RPMI7951 (cell line): ENCODE results near the gene TRIAP1. TPM values are rescaled to one million over a fixed set of nuclear protein-coding genes. Genes with fewer than 3 reads are reported as not detected.

ENCODE experiments used
- DNase-seq: peaks from one replicate; pipeline ENCODE4 v3.0.0-alpha.2; 2012; ENCODE audit warnings: low read depth
- total RNA-seq: library from RNA; depleted of rRNA; stranded (reverse); fragments of >200 nt; shearing (Covaris generic); gene quantifications from 2 replicates; pipeline ENCODE4 v1.2.3, GENCODE V29; 2014

TRIAP1 gene
- total RNA-seq, 1 experiment from 2014 or later: 26.9 TPM

GRCh38 chr12:120429368-120429767 is 16.8 kb downstream of the TRIAP1 start:
- DNase-seq: no peak

DNA sequence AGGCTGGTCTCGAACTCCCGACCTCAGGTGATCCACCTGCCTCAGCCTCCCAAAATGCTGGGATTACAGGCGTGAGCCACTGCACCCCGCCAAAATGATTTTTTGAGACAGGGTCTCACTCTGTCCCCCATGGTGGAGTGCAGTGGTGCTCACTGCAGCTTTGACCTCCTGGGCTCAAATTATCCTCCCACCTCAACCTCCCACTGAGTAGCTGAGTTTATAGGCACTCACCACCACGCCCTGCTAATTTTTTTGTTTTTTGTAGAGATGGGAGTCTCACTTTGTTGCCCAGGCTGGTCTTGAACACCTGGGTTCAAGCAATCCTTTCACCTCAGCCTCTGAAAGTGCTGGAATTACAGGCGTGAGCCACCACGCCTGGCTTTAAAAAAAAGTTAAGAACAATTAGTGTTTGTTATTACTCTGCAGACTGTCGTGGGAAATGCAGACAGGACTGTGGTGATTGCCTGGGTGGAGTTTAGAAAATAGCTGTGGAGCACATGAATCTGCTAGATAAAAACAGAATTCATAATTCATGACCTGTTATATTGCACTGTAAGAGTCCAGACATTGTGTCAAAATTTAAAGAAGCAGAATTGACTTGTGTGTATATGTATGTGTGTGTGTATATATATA is 17.5 kb downstream of the TRIAP1 start:
- no peak for DNase-seq

- DNase-seq: no peak
Observed at GRCh38 chr12:120425797-120426196, 20.4 kb downstream of the TRIAP1 start.

DNA sequence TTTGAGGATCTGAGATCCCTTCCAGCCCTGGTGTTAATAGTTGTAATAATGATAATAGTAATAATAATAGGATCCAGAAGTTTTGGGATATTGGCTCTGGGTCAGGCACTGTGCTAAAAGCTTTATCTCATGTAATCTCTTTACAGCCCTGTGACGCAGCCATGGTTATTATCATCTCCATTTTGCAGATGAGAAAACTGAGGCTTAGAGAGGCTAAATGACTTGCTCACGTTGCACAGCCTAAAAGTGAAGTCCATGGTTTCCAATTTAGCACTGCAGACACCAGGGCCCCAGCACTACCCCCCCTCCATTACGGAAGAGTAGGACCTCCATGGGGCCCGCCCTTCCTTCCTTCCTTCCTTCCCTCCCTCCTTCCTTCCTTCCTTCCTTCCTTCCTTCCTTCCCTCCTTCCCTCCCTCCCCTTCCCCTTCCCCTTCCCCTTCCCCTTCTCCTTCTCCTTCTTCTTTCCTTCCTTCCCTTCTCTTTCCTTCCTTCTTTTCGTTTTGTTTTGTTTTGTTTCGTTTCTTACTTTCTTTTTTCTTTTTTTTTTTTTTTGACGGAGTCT is 23.2 kb downstream of the TRIAP1 start:
- DNase-seq: no peak

DNA sequence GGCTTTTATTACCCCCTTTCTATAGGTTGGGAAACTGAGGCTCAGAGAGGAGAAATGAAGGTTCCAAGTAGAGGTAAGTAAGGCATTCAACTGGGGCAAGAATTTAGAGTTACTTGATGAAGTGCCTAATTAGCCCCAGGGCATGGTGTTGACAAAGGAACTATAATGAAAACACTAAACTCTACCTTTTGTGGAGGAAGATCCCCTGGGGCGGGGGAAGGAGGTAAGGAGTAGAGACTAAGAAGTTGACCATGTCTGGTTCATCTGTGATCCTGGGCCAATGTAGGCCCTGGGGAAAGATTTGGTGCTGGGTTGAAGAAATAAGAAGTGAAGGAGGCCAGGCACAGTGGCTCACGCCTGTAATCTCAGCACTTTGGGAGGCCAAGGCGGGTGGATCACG is 24.5 kb downstream of the TRIAP1 start:
- DNase-seq: no peak

GRCh38 chr12:120417917-120418580 is 28.1 kb downstream of the TRIAP1 start:
- no peak for DNase-seq

DNA sequence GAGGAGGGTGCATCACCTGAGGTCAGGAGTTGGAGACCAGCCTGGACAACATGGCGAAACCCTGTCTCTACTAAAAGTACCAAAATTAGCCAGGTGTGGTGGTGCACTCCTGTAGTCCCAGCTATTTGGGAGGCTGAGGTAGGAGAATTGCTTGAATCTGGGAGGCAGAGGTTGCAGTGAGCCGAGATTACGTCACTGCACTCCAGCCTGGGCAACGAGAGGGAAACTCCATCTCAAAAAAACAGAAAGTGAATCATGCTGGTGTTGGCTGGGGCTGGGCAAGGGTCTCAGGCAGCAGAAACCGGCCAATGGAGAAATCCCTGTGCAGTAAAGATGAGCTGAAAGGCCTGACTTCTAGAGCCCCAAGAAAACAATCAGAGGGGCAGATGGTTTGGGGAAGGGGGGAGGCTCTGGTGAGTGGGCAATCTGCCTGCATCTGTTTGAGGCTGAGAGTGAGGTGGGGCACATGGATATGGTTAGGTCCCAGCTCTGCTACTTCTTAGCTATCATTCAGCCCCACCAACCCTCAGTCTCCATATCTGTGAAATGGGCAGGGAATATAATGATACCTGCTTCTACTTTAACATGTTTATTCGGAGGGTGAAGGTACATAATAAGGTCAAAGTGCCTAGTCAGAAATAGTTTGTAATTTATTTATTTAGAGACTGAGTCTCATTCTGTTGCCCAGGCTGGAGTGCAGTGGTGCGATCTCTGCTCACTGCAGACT is 29.5 kb downstream of the TRIAP1 start:
- no peak for DNase-seq

GRCh38 chr12:120413901-120414695 is 32.1 kb downstream of the TRIAP1 start:
- no peak for DNase-seq

GRCh38 chr12:120412421-120412820 is 33.8 kb downstream of the TRIAP1 start:
- DNase-seq: no peak

GRCh38 chr12:120408771-120409170 is 37.4 kb downstream of the TRIAP1 start:
- no peak for DNase-seq

DNA sequence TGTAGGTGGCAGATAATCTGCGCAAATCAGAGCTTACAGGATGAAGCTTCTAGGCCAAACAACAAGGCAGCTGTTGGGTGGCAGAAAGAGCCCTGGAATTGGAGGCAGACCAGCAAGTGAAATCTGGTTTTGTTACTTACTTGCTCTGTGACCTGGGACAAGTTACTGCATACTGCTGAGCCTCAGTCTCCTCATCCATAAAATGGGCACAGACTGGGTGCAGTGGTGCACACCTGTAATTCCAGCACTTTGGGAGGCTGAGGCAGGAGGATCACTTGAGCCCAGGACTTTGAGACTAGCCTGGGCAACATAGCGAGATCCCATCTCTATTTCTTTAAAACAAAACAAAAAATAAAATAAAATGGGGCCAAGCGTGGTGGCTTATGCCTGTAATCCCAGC is 39.6 kb downstream of the TRIAP1 start:
- DNase-seq: no peak

GRCh38 chr12:120406069-120406468 is 40.1 kb downstream of the TRIAP1 start:
- DNase-seq: no peak

DNA sequence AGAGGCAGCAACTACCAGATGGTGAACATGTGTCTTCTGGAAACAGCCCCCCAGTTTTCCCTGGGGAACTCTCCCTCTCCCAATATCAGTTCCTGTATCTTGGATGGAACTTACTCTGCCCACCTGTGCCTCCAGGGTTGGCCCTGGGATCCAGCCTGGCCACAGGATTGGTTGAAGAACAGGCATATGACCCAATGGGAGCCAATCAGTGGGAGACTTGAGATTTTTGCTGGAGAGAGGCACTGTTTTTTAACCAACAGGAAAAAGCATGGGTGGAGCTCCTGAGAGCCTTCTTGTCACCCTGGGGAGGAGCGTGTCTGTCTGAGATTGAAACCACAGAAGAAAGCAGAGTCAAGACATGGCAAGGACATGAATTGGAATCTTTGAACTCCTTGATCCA is 41.9 kb downstream of the TRIAP1 start:
- no peak for DNase-seq

DNA sequence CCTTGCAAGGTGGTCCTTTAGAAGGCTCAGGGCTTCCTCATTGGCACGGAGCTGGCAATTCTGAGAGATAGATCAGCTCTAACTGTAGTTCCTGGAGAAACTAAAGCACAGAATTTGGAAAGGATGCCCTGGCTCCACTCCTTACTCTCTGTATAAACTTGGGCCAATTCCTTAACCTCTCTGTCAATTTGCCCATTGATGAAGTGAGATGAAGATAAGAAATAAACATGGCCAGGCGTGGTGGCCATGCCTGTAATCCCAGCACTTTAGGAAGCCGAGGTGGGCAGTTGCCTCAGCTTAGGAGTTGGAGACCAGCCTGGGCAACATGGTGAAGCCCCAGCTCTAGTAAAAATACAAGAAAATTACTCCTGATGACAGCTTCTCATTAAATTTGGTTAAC is 42.3 kb downstream of the TRIAP1 start:
- no peak for DNase-seq

GRCh38 chr12:120402217-120402616 is 44.0 kb downstream of the TRIAP1 start:
- no peak for DNase-seq

- peak; percentile 30 for DNase-seq
Observed at GRCh38 chr12:120399531-120399930, 46.7 kb downstream of the TRIAP1 start.

GRCh38 chr12:120397824-120398540 is 48.2 kb downstream of the TRIAP1 start:
- DNase-seq: no peak

- no peak for DNase-seq
Observed at GRCh38 chr12:120394483-120395367, 51.5 kb downstream of the TRIAP1 start.
